Neural progenitor cell (in vitro differentiated cells): Measurements from ENCODE around the gene PLA2G4C.
"Not testable (repeated sequence)": the region's sequence is repeated elsewhere in the genome, so short reads cannot be mapped to it uniquely, and the experiment has no call there.

Experiments used
- CTCF ChIP-seq: fragments of 200-600 bp; sonication (generic); IDR thresholded peaks from 2 replicates; pipeline ENCODE4 v1.5.1; 2017; ENCODE audit warnings: antibody characterized with exemption, mild to moderate bottlenecking
- EZH2 ChIP-seq: fragments of 200-600 bp; sonication (generic); IDR thresholded peaks from 2 replicates; pipeline ENCODE4 v1.6.1; 2017; ENCODE audit warnings: antibody characterized with exemption, mild to moderate bottlenecking, moderate library complexity
- EZH2phosphoT487 ChIP-seq: fragments of 200-600 bp; sonication (generic); IDR thresholded peaks from 2 replicates; pipeline ENCODE4 v1.6.1; 2017; ENCODE audit warnings: antibody characterized with exemption

- not testable (repeated sequence) for TF ChIP-seq CTCF, EZH2, EZH2phosphoT487
These were observed 40.3 kb downstream of the PLA2G4C start for GRCh38 chr19:48070177-48070769.
